ENCODE results near the gene PIMREG.
"Not testable (repeated sequence)": the region's sequence is repeated elsewhere in the genome, so short reads cannot be mapped to it uniquely, and the experiment has no call there.

Gene PIMREG

DNA sequence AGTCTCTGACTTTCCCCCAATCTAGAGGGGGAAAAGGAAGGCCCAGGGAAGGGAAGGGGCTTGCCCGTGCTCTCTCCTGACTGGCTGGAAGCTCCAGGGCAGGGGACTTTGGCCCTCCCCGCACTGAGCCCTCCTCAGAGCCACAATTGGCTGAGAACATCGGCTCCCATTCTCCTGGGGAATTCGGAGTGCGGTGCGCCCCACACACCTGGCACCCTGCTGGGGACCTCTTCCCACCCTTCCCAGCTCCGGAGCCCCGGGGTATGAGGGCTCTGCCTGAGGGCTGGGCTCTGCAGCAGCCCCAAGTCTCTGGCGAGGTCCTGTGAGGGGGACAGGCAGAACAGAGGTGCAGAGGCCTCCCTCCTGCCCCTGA lies 36.0 kb downstream of the PIMREG start:
- DNase-seq = no peak

- no peak for DNase-seq
Observed at GRCh38 chr17:6482105-6482455, 37.8 kb downstream of the PIMREG start.

DNA sequence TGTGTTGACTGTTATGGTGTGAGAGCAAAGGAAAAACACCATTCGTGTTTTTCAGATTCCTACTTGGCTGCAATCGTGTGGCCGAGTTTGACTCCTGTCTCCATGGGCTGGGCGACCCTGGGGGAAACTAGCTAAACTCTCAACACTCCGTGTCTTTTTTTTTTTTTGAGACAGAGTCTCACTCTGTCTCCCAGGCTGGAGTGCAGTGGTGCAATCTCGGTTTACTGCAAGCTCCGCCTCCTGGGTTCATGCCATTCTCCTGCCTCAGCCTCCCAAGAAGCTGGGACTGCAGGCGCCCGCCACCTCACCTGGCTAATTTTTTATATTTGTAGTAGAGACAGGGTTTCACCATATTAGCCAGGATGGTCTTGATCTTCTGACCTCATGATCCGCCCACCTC lies 38.5 kb downstream of the PIMREG start:
- not testable (repeated sequence) for DNase-seq

GRCh38 chr17:6483507-6483906 lies 39.3 kb downstream of the PIMREG start:
- no peak for DNase-seq

DNA sequence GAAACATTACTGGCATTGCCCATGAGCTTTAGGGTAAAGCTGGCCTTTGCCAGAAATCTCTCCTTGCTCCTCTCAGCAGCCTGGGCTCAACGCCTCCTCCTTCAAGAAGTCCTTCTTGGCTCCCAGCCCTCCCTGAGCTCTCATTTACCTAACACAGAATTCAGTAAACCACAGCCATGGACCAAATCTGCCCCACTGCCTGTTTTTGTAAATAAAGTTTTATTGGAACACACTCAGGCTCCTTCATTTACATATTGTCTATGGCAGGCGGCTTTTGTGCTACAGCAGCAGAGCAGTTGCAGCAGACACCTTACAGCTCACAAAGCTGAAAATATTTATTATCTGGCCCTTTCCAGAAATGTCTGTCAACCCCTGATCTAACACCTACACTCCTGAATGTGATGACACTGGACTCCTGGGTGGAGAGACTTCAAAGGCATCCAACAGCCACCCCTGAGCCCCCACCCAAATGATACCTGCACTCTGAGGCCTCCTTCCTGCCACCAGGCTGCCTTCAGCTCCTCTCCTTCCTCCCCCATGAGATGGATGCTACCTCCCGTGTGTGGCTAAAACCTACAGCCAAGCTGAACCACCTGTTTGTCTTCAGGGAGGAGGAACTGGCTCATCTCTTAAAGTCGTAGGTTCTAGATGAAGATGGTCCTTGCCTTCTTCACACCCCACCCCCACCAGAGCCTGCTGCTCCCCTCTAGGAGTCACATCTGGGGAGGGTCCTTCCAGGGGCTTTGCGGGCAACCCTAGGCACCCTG lies 41.6 kb downstream of the PIMREG start:
- DNase-seq = no peak

GRCh38 chr17:6487251-6488007 lies 43.2 kb downstream of the PIMREG start:
- no peak for DNase-seq

DNA sequence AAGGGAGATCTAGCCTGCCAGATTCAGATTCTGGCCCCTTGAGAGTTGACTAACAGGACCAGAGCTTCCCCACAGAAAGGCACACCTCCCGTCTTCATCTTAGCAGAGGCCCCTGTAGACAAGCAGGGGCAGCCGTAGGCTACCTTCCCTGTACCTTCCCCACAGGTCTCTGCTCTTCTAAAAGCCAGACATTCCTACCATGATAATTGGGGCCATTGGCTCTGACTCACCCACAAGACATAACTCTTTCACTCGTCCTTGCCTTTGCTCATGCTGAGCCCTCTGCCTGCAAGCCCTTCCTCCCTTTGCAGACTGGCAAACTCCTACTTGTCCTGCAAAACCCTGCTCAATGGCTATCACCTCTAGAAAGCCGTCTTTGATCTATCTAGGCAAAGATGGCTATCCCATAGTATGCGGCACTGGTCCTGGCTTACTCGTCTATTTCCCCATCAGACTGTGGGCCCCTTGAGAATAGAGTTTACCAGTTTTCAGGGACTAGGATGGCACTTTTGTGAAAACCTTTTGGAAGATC lies 43.8 kb downstream of the PIMREG start:
- no peak for DNase-seq

GRCh38 chr17:6489016-6489550 lies 44.8 kb downstream of the PIMREG start:
- DNase-seq = no peak

- DNase-seq = no peak
Observed at GRCh38 chr17:6491071-6491700, 46.9 kb downstream of the PIMREG start.

DNA sequence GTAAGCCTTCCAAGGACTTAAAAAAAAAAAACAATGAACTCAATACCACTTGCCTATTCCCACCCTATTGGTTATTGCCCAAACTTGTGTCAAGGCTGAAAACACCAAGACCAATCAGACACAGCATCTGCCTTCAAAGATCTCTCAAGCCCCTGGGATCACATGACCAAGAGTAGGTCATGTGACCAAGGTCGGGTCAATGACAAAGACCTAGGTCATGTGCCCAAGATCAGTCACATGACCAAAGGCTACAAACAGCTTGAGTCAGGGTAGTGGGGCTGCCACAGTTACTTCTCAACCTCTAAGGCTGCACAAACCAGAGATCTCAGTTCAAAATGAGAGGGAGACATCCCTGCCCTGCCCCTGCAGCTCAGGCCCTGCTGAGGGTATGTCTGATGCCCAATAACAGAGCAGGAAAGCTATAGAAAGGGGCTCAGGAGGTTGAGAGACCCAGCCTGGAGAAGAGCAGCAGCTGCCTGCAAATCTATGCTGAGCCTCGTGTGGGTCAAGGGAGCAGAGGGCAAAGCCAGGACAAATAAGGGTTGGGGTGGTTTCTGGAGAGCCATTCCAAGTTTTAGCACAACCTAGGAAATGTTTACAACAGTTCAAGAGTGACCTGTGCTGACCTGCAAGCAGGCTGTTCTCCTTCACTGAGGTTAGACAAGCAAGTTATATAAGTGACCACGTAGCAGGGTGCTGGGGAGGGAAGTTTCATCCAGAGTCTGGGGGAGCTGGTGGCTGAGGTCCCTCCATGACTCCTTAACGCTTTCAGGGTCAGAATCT lies 48.8 kb downstream of the PIMREG start:
- DNase-seq = no peak

GRCh38 chr17:6494239-6494941 lies 50.1 kb downstream of the PIMREG start:
- DNase-seq = peak; percentile 22

DNA sequence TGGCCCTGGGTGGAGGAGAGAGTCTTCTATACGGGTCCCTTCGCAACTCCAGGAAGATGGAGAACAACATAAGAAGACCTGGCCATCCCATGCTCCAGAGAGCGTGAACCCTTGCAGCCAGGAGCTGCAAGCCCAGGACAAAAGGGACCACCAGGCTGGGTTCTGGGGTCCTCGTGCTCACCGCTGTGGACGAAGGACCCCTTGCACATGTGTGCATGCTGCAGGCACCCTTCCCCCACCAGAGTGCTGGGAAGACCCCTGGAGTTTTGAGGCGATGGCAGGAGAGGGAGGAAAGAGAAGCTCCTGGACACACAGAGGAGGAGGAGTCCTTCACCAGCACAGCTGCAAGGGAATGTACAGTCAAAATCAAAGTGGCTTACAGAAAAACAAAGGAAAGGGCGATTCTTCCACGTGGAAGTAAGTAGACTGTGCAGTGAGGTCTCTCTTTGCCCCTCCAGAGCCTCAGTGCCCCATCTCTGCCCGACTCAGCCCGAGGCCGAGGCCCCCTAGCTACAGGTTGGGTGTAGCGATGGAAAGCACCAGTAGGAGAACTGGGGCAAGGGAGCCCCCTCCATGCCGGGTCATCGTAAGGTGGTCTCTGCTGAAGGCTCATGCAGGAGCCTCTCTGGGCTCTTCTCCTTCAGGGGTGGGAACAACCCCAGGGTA lies 51.3 kb downstream of the PIMREG start:
- DNase-seq = no peak

DNA sequence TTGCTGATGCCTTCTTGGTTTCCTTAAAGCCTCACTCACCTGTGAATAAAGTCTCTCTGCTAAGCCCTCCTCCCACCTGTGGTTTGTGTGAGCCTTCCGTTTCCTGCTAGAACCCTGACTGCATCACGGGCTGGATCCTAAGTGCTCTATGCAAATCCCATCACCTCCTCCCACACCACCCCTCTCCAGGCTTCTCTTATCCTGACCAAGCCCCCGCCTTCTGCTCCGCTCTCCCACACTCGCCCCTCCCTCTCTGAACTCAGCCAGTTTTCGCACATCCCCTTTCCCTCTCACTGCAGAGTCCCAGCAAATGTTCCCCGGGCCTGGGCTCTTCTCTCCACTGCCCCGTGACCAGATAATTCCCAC lies 51.8 kb downstream of the PIMREG start:
- peak; percentile 24 for DNase-seq

- DNase-seq = peak; percentile 7
Observed at GRCh38 chr17:6496640-6497441, 52.6 kb downstream of the PIMREG start.

DNA sequence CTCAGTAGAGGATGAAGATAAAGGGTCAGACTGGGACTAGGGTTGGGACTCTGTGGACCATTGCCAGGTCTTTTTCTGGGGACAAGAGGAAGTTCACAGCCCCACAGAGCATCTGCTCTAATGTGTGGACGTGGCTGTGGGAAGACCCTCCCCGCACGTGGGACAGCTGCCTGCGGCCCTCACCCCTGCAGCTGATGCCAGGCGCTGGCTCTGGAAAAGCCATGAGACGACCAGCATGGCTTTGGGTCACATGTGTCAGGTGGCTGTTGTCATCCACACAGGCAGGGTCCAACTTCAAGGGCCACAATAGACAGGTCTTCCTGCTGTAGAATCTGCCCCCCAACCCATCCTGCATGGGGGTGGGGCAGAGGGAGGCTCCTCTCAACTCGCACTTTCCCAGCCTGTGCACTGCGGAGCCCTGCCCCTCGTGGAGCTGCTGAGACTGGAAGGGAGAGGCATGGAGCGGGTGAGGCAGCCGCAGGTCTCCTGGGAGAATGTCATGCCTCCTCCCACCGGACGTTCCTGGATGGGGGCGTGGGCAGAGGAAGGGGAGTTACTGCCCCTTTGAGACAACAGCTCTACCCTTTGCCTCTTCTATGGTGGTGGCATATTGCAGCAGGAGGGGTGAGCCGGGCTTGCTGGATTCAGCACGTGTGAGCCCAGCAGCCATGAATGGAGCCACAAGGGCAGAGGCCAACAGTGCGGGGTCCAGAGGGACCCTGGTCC lies 53.4 kb downstream of the PIMREG start:
- no peak for DNase-seq

- no peak for DNase-seq
Observed at GRCh38 chr17:6498356-6498755, 54.1 kb downstream of the PIMREG start.

DNA sequence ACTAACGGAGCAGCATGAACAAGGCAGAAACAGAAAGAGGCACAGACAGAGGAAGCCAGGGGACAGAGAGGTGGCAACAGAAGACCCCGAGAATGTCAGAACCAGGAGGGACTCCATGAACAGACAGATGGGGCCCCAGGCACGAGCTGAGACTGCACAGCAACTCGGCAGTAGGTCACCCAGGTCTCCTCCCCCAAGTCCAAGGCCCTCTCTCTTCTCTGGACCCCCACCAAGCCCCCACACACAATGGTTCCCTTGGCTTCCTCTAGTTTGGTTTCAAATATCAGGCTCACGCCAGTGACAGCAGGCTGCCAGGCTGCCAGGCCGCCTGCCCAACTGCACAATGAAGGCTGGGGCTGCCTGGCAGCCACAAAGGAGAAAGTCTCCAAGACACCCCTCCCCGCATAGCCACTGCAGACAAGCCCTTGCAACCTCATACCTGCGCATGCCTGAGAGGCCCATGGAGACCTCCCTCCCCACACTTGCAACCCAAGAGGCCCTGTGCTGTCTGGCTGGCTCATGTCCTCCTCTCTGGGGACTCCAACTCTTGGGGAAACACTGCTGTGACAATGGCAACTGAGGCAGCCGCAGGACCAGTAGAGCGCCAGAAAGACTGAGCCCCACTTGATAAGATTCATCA lies 54.8 kb downstream of the PIMREG start:
- DNase-seq = no peak
